ENCODE data around the gene ABCB1. TPM values are rescaled to one million over a fixed set of nuclear protein-coding genes. Genes with fewer than 3 reads are reported as not detected.
A peak's percentile ranks its signal among the peaks of the same experiment; 100 is the strongest.
"Not testable (repeated sequence)": the region's sequence is repeated elsewhere in the genome, so short reads cannot be mapped to it uniquely, and the experiment has no call there.

The ABCB1 gene
- total RNA-seq, 1 experiment from 2014 or later = 11.8 TPM

- peak; percentile 38 for DNase-seq (ENCODE audit: low read depth)
Observed at GRCh38 chr7:87575521-87575920, 25.2 kb downstream of the ABCB1 start.

- peak; percentile 42 for DNase-seq (ENCODE audit: low read depth)
Observed at GRCh38 chr7:87574630-87575029, 26.1 kb downstream of the ABCB1 start.

- not testable (repeated sequence) for DNase-seq (ENCODE audit: low read depth)
Observed at GRCh38 chr7:87572513-87572912, 28.2 kb downstream of the ABCB1 start.

- peak; percentile 58 for DNase-seq (ENCODE audit: low read depth)
Observed at GRCh38 chr7:87570178-87570577, 30.5 kb downstream of the ABCB1 start.

GRCh38 chr7:87567052-87567451, 33.6 kb downstream of the ABCB1 start:
- no peak for DNase-seq (ENCODE audit: low read depth)

- no peak for DNase-seq (ENCODE audit: low read depth)
Observed at GRCh38 chr7:87566311-87566900, 34.3 kb downstream of the ABCB1 start.

DNA sequence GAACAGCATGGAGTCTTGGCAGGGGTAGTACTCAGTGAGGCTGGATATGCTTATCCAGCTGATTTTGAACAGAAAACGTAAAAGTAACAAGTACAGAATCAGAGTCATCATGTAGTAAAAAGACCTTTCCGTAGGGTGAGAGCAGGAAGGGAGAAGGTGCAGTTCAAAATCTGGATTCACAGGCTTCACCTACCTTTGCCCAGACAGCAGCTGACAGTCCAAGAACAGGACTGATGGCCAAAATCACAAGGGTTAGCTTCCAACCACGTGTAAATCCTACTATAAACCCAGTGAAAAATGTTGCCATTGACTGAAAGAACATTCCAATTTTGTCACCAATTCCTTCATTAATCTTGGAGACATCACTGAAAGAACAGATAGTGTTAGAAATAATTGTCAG, 34.8 kb downstream of the ABCB1 start:
- DNase-seq (ENCODE audit: low read depth) = no peak

DNA sequence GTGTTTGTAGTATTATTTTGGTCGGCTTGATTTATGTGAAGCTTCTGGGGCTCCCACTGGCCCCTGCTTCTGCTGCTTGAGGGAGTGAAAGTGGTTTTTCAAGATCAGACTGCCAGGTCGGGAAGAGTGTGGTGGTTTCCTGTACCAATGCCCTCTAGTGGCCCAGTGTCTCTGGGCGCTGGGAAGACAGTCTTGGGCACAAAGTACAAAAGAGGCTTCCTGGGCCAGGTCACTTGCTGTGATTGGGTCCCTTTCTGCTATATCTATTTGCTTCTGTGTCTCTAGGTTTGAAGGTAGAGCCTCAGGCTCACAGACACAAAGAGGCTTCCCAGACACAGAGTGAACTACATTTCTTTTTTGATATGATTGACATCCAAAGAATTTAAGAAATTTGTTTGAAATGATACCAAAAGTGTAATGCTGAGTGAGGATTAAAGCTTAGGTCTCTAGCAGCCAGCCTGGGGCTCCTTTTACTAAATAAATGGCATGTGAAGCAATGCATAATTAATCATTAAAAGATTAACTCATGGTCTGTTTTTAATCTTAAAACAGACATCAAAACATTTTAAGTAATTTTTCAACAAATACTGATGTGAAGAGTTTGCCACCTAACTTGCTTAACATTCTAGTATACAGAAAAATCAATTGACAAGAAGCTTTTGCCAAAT, 36.3 kb downstream of the ABCB1 start:
- peak; percentile 36 for DNase-seq (ENCODE audit: low read depth)

GRCh38 chr7:87561702-87562101, 39.0 kb downstream of the ABCB1 start:
- DNase-seq (ENCODE audit: low read depth) = no peak

DNA sequence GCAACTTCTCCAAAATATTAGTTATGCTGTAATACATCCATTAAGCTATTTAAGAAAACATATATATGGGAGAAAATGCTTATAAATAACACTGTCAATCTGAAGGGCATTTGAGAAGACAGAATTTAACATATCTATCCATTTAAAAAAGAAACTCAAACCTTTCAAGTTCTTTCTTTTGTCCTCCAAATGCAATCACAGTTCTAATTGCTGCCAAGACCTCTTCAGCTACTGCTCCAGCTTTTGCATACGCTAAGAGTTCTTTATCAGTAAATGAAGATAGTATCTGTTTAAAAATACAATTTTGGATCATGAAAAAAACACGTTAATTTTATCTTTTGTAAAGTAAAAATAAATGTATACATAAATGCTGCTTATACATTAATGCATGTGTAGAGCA, 39.6 kb downstream of the ABCB1 start:
- no peak for DNase-seq (ENCODE audit: low read depth)

DNA sequence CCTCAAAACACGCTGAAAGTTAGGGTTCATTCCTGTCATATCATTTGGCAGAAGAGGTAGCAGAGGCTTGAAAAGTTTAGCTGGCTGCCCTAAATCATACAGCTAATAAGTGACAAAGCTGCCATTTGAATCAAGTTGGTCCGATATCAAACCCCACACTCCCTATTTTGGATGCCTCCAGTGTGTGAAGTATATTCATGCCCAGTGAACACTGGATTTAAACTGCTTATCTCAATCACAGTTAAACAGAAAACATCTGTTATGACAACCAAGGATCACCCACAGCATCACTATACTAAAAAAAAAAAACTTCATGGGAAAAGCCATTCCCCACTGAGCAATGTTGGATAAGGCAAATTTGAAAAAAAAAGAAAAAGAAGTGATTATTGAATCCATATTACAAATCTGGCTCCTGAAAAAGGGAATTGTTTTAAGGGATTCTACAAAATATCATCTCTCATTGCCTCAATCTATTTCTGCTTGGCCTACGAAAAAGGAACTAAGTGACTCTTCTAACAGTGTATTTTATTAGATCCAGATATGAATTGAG, 48.3 kb downstream of the ABCB1 start:
- DNase-seq (ENCODE audit: low read depth) = no peak

GRCh38 chr7:87548123-87548919, 52.4 kb downstream of the ABCB1 start:
- no peak for DNase-seq (ENCODE audit: low read depth)

GRCh38 chr7:87545760-87546159, 54.9 kb downstream of the ABCB1 start:
- no peak for DNase-seq (ENCODE audit: low read depth)

- DNase-seq (ENCODE audit: low read depth) = no peak
Observed at GRCh38 chr7:87543623-87544022, 57.1 kb downstream of the ABCB1 start.

- DNase-seq (ENCODE audit: low read depth) = no peak
Observed at GRCh38 chr7:87541648-87542047, 59.0 kb downstream of the ABCB1 start.

GRCh38 chr7:87538052-87538451, 62.6 kb downstream of the ABCB1 start:
- DNase-seq (ENCODE audit: low read depth) = no peak

- no peak for DNase-seq (ENCODE audit: low read depth)
Observed at GRCh38 chr7:87534072-87534471, 66.6 kb downstream of the ABCB1 start.

- DNase-seq (ENCODE audit: low read depth) = no peak
Observed at GRCh38 chr7:87530126-87530525, 70.6 kb downstream of the ABCB1 start.

DNA sequence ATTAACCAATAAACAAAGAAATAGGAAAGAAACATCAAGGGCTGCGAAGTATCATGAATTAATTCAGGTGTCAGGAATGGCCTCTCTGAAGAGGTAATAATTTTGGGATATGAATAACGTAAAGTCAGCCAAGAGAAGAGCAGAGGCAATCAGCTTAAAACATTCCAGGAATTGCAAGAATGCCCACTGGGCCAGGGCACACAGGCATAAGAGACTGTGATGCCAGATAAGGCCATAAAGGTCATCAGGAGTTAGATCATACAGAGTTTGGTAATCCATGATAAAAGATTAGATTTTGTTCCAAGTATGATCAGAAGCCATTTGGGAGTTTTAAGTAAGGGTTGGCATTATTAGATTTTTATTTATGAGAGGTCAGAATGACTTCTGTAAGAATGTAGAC, 72.0 kb downstream of the ABCB1 start:
- DNase-seq (ENCODE audit: low read depth) = no peak

DNA sequence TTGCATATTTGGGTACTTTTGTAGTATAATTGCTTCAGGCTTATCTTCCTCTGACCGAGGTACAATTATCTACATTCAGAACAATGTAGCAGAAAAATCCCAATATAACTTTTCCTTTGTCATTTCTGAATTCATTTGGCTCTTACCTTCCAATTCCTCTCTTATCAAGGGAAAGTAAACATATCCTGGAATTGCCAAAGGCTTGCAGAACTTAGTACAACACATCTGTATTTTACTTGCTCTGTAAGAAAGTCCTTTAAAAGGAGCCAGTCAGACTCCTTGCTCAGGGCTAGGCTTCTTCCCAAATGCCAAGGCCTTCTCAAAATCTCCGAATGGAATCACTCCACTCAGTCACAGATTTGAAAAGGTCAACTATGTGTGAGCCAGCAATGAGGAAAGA, 81.9 kb downstream of the ABCB1 start:
- DNase-seq (ENCODE audit: low read depth) = no peak

- DNase-seq (ENCODE audit: low read depth) = no peak
Observed at GRCh38 chr7:87517891-87518290, 82.8 kb downstream of the ABCB1 start.

DNA sequence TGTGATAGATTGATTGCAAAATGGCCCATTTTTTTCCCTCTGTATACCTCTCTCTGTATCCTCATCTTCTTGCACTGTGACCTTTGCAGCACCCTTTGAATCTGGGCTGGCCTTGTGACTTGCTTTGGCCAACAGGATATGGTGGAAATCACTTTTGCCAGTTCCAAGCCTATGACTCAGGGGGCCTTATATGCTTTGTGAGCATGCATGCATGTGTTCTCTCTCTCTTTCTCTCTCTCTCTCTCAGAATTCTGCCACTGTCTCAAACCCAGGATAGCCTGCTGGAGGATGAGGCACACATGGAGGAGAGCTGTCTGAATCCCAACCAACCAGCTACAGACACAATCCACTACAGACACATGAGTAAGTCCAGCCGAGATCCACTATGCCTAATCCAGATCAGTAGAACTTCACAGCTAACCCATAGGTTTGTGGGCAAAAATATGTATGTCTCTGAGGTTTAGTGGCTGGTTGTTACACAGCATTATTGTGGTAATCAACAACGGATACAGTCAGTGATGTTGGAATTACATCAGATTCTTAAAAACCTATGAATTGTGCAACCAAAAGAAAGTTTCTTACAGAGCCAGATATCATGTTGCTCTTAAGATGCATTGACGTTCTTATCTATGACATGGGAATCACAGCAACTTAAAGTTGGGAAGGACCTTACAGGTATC, 83.4 kb downstream of the ABCB1 start:
- DNase-seq (ENCODE audit: low read depth) = no peak

Data from Daoy (cell line).